DND-41 (cell line): Measurements from ENCODE around the gene PRRX1.

ENCODE experiments used
- CTCF ChIP-seq: IDR thresholded peaks from 2 replicates; pipeline ENCODE4 v1.5.1; 2012; ENCODE audit warnings: borderline replicate concordance, low read length, moderate library complexity, mild to moderate bottlenecking; ENCODE audit not compliant: poor library complexity, severe bottlenecking; ENCODE audit errors: extremely low read depth
- EZH2 ChIP-seq: IDR thresholded peaks from 3 replicates; pipeline ENCODE4 v1.6.1; 2012; ENCODE audit warnings: borderline replicate concordance, low read depth, mild to moderate bottlenecking, moderate library complexity, low read length, inconsistent platforms; ENCODE audit not compliant: severe bottlenecking

DNA sequence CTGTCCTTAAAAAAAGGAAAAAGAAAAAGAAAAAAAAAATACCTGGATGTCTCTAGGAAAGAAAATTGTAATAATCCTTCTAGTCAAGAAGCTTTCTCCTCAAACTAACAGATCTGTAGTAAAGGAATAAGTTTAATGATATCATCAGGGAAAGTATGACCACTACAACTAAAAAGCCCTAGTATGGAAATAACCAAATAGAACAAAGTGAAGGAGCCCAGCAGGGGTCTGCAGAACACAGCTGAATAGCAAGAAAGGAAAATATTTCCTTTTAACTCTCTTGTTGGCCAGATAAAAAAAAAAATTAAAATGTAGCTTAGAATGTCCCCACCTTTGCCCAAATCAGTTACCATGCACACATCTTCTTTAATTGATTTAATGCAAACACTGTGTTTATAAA is 43.2 kb downstream of the PRRX1 start:
- TF ChIP-seq CTCF = no peak
- no peak for TF ChIP-seq EZH2
